CD4-positive, alpha-beta T cell treated with Interleukin-6 for 4 hours (primary cell): ENCODE data around the gene ZNF138.

Source experiments
- DNase-seq: peaks from one replicate; pipeline ENCODE4 v3.0.0-alpha.2; 2020; ENCODE audit warnings: mixed read lengths

Gene ZNF138

DNA sequence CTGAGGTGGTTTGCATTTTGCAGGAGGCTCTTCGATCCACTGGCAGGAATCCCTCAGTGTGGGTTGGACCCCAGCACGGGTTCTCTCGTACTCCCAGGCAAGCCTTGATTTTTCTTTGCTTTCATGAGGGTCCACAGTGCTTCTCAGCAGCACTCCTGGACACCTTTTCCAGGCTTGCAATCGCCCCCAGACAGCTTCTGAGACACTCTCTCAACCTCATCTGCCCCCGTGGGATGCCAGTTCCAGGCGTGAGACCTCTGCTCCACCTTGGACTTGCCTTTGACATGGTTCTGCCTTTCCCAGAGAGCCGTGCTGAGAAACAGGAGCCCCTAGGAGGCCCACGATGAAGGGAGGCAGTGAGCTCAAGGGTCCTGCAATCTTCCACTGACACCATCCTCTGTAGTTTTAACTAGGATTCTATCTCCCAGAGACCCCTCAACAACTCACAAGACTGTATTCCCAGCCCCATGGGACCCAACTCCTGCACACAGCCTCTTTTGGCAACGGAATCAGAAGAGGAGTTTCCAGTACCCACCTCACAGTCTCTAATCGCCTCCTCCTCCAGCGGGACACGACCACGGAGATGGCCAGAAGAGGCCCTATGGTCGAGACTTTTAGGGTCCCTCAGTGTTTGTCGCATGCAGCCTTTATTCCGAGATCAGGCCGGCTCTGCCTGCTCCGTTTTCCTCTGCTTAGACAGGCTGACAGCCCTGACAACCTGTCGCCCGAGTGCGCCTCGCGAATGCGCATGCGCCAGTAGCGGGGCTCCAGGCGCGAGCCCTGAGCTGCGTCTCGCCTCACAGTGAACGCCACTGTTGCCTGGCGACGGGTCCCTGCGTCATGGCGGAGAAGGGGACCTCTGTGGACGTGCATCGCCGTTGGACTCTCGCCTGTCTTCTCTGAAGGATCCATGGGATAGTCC, 82.8 kb downstream of the ZNF138 start:
- DNase-seq, result peak; percentile 69

DNA sequence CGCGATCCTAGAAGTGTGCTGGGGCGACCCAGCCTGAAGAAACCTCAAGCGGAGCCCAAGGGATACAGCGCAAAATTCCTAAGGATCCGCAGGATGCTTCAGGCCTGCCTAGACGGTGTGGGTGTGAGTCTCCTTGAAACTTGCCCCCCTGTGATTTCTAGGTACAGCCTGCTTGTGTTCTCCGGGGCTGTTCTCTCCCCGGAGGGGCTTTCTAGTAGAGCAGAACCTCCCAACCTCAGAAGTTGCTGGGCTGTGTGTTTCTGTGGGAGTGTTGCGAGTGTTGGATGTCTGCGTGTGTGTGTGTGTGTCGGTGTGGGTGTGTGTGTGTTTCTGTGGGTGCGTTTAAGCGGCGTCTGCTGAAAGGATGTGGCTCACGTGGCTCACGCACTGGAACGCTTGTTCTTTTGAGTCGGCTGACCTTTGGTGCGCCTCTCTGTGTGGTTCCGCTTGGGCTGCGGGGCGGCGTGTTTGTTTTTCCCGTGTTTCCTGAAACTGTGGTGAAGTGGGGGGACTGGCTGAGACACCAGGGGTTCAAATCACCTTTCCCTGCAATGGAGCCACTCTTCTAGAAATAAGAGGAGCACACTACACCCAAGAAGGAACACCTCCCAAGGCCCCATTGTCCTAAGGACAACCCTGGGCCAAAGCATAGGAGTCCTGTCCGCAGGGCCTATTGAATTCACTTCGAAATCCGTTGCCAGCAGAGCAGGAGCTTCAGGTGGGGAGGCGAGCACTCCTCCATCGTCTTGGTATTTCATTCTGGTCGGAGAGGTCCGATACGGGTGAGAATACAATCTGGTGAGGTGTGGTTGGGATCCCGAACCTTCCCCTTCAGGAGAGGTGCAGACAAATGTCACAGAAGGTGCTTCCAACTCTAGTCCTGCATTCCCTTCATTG, 83.7 kb downstream of the ZNF138 start:
- no peak for DNase-seq

DNA sequence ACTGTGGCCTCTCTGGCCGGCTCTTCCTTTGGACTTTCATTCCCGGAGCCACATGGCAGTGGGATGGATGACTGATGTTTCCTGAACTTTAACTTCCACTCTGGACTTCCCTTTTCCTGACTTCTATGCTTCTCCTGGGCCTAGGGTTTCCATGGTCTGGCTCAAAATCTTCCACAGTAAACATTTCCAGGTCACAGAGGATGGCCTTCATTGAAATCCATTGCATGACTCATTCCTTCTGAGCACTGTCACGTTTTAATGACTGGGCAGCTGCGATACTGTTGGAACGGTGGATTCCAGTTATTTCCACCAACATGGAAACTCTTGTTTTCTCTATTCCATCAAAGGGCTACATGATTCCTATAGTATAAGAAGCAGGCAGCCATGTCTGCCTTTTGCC, 84.5 kb downstream of the ZNF138 start:
- no peak for DNase-seq

DNA sequence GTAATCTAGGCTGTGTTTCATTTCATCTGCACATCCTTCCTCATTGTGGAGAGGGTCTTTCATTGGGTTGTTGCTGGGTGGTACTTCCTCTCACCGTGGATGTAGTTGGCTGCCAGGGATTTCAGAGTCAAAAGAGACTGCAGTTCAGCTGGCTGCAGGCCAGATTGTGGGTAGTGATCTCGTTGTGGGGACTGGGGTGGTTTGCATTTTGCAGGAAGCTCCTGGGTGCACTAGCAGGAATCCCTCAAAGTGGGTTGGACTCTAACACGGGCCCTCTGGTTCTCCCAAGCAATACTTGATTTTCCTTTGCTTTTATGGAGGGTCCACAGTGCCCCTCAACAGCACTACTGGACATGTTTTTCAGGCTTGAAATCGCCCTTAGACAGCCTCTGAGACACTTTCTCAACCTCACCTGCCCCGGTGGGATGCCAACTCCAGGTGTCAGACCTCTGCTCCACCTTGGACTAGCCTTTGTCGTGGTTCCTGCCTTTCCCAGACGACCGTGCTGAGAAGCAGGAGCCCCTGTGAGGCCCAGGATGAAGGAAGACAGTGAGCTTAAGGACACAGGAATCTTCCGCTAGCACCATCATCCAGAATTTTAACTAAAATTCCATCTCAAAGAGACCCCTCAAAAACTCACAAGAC, 85.0 kb downstream of the ZNF138 start:
- no peak for DNase-seq

DNA sequence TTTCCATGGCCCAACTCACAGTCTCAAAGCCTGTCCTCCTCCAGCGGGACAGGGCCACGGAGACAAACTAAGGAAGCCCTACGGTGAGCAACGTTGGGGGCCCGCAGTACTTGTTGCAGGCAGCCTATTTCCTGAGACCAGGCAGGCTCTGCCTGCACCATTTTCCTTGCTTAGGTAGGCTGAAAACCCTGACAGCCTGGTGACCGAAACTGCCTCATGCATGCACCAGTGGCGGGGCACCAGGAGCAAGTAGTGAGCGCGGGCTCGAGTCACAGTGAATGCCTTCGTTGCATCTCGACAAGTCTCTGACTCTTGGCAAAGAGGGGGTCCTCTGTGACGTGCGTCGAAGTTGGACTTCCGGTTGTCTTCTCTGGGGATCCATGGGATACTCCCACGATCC, 85.6 kb downstream of the ZNF138 start:
- DNase-seq, result no peak

DNA sequence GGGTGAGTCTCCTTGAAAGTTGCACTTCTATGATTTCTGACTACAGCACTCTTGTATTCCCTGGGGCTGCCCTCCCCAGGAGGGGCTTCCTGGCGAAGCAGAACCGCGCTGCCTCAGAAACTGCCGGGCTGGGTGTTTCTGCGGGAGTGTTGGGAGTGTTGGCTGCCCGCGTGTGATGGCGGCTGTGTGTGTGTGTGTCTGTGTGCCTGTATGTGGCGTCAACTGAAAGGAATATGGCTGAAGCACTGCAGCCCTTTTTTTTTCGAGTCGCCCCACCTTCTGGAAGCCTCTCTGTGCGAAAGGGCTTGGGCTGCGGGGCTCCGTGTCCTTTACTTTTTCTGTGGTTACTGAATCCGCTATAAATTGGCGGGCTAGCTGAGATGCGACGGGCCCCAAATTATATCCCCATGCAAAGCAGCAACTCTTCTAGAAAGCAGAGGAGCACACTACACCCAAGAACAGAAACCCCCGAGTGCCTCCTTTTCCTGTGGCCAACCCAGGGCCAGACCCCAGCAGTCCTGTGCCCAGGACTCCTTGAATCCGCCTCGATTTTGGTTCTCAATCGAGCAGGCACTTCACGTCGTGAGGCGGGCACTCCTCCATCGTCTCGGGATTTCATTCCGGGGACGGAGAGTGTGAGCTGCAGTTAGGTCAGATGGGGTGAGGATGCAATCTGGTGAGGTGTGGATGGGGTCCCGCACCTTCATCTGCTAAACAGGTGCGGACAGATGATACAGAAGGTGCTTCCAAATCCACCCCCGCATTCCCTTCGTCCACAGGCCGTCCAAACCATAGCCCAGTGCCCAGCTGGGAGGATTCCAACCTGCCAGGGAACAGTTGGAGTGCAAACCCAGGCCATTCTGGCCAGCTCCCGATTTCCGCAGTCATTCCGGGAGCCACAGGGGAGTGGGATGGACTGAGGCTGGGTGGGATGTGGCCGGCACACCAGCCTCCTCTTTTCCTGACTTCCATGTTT, 86.4 kb downstream of the ZNF138 start:
- DNase-seq, result no peak

DNA sequence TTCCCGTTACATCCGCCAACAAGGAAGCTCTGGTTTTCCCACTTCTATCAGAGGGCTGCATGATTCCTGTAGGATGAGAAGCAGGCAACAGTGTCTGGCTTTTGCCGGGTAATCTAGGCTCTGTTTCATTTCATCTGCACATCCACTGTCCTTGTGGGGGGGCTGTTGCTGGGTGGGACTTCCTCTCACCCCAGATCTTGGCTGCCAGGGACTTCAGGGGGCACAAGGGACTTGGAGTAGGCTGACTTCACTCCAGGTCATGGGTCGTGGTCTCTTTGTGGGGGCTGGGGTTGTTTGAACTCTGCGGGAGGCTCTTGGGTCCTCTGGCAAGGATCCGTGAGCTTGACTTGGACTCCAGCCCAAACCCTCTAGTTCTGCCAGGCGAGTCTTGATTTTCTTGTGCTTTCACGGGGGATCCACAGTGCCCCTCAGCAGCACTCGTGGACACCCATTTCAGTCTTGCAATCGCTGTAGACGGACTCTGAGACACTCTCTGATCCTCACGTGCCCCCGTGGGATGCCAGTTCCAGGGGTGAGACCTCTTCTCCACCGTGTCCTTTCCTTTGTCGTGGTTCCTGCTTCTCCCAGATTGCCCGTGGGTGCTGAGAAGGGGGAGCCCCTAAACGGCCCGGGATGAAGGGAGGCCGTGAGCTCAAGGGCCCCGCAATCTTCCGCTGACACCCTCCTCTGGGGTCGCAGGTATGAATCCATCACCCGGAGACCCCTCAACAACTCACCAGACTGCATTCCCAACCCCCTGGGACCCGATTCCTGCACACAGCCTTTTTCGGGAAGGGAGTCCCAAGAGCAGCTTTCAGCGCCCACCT, 87.4 kb downstream of the ZNF138 start:
- DNase-seq, result no peak

DNA sequence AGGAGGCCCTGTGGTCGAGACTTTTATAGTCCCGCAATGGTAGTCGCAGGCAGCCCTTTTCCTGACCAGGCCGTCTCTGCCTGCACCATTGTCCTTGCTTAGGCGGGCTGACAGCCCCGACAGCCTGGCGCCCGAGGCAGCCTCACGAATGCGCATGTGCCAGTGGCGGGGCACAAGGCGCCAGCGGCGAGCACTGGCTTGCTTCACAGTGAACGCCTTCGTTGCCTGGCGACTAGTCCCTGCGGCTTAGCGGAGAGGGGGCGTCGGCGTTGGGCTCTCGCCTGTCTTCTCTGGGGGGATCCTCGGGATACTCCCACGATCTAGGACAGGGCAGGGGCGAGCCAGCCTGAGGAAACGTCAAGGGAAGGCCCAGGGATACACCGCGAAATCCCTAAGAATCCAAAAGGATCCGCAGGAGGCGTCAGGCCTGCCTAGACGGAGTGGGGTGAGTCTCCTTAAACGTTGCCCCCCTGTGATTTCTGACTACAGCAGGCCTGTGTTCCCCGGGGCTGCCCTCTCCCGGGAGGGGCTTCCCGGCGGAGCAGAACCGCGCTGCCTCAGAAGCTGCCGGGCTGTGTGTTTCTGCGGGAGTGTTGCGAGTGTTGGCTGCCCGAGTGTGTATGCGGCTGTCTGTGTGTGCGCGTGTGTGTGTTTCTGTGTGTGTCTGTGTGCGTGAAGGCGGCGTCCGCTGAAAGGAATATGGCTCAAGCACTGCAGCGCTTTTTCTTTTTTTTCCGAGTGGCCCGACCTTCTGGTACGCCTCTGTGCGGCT, 88.3 kb downstream of the ZNF138 start:
- no peak for DNase-seq
